Body of pancreas (tissue), 4 donors: Measurements from ENCODE around the gene LRRC7.
"Not testable (repeated sequence)": the region's sequence is repeated elsewhere in the genome, so short reads cannot be mapped to it uniquely, and the experiment has no call there.

Source experiments
- POLR2A ChIP-seq, 3 donors: fragments of 450-650 bp; IDR thresholded peaks; one replicate each; pipeline ENCODE4 v1.6.1; 2016; ENCODE audit warnings: antibody characterized with exemption in 3 of 3, mild to moderate bottlenecking in 2 of 3
- TF ChIP-seq, protein P1 (sequence below), 7 experiments: fragments of 450-650 bp in 4 of 7; fragments of 200-600 bp in 3 of 7; sonication (generic) in 3 of 7; IDR thresholded peaks; one replicate each; pipeline ENCODE4 v1.5.1; 2016 to 2019; ENCODE audit warnings: antibody characterized with exemption in 7 of 7

DNA sequence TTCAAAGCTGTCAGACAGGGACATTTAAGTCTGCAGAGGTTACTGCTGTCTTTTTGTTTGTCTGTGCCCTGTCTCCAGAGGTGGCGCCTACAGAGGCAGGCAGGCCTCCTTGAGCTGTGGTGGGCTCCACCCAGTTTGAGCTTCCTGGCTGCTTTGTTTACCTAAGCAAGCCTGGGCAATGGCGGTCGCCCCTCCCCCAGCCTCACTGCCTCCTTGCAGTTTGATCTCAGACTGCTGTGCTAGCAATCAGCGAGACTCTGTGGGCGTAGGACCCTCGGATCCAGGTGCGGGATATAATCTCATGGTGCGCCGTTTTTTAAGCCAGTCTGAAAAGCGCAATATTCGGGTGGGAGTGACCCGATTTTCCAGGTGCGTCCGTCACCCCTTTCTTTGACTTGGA, 320.3 kb downstream of the LRRC7 start:
- TF ChIP-seq, protein P1, sequence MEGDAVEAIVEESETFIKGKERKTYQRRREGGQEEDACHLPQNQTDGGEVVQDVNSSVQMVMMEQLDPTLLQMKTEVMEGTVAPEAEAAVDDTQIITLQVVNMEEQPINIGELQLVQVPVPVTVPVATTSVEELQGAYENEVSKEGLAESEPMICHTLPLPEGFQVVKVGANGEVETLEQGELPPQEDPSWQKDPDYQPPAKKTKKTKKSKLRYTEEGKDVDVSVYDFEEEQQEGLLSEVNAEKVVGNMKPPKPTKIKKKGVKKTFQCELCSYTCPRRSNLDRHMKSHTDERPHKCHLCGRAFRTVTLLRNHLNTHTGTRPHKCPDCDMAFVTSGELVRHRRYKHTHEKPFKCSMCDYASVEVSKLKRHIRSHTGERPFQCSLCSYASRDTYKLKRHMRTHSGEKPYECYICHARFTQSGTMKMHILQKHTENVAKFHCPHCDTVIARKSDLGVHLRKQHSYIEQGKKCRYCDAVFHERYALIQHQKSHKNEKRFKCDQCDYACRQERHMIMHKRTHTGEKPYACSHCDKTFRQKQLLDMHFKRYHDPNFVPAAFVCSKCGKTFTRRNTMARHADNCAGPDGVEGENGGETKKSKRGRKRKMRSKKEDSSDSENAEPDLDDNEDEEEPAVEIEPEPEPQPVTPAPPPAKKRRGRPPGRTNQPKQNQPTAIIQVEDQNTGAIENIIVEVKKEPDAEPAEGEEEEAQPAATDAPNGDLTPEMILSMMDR (IDR thresholded peaks at IDR 0.05) = not testable (repeated sequence)
- TF ChIP-seq POLR2A (IDR thresholded peaks at IDR 0.05) = not testable (repeated sequence)
